Ascending aorta (tissue), 2 donors: ENCODE results near the gene RBMS2. TPM values are rescaled to one million over a fixed set of nuclear protein-coding genes. Genes with fewer than 3 reads are reported as not detected.
A peak's percentile ranks its signal among the peaks of the same experiment; 100 is the strongest.

Experiments
- DNase-seq, 2 donors: peaks; one replicate each; pipeline ENCODE4 v3.0.0-alpha.2; 2019; ENCODE audit warnings: low spot score in 2 of 2
- H3K27ac ChIP-seq, 2 donors: fragments of 200-600 bp; sonication (generic); one replicate each; pipeline ENCODE4 v1.5.1; 2016 to 2017; ENCODE audit warnings: mild to moderate bottlenecking in 1 of 2
- H3K27me3 ChIP-seq: fragments of 200-600 bp; sonication (generic); one replicate; pipeline ENCODE4 v1.5.1; 2017
- H3K36me3 ChIP-seq, 2 donors: fragments of 200-600 bp; sonication (generic); one replicate each; pipeline ENCODE4 v1.5.1; 2016
- H3K4me1 ChIP-seq, 2 donors: fragments of 200-600 bp; sonication (generic); one replicate each; pipeline ENCODE4 v1.5.1; 2016 to 2017; ENCODE audit warnings: mild to moderate bottlenecking in 1 of 2
- H3K4me3 ChIP-seq, 2 donors: fragments of 200-600 bp; sonication (generic); one replicate each; pipeline ENCODE4 v1.5.1; 2016 to 2017; ENCODE audit warnings: mild to moderate bottlenecking in 1 of 2
- H3K9me3 ChIP-seq, 2 donors: fragments of 200-600 bp; sonication (generic); one replicate each; pipeline ENCODE4 v1.5.1; 2016
- intact Hi-C: fragments of 100-400 bp; cut with DNase I; formaldehyde crosslinking; loops from one replicate; pipeline ENCODE4 v1.15.1; 2023
- total RNA-seq: library from RNA; depleted of rRNA; stranded (reverse); fragments of >200 nt; gene quantifications from one replicate; pipeline ENCODE4 v1.1.0, GENCODE V29; 2016
- TF ChIP-seq, protein P1 (sequence below), 3 experiments: fragments of 200-600 bp in 2 of 3; fragments of 450-650 bp in 1 of 3; sonication (generic) in 2 of 3; IDR thresholded peaks; one replicate each; pipeline ENCODE4 v1.5.1; 2016 to 2019; ENCODE audit warnings: antibody characterized with exemption in 3 of 3, mild to moderate bottlenecking in 1 of 3, moderate library complexity in 1 of 3

The RBMS2 gene
- total RNA-seq, 1 donor from 2014 or later = 21.3 TPM

DNA sequence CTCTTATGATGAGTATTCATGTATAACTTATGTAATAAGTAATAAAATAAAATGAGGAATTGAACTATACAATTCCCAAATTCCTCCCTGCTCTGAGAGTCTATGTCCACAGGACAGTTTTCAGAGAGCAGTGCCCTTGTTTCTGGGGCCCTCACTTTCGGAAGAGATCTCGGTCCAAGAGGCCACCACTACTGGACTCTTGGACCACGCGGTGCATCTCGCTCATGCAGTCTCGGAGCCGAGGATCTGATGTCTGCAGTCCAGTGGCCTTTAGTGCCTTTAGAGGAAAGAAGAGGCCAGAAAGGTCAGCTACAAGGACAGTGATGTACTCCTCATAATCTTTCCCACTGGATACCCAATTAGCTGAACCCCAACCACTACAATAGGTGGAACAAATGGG, 42.0 kb upstream of the RBMS2 start:
- intact Hi-C loops = no loop called here
- no peaks in the 10 kb centered on the region for H3K4me1 ChIP-seq
- no peak overlapping the region for H3K27ac ChIP-seq
- H3K9me3 ChIP-seq = no peaks in the 10 kb centered on the region
- no peaks in the 10 kb centered on the region for H3K27me3 ChIP-seq
- no peak for DNase-seq
- TF ChIP-seq, protein P1, sequence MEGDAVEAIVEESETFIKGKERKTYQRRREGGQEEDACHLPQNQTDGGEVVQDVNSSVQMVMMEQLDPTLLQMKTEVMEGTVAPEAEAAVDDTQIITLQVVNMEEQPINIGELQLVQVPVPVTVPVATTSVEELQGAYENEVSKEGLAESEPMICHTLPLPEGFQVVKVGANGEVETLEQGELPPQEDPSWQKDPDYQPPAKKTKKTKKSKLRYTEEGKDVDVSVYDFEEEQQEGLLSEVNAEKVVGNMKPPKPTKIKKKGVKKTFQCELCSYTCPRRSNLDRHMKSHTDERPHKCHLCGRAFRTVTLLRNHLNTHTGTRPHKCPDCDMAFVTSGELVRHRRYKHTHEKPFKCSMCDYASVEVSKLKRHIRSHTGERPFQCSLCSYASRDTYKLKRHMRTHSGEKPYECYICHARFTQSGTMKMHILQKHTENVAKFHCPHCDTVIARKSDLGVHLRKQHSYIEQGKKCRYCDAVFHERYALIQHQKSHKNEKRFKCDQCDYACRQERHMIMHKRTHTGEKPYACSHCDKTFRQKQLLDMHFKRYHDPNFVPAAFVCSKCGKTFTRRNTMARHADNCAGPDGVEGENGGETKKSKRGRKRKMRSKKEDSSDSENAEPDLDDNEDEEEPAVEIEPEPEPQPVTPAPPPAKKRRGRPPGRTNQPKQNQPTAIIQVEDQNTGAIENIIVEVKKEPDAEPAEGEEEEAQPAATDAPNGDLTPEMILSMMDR (IDR thresholded peaks at IDR 0.05) = no peak
- no peak overlapping the region for H3K4me3 ChIP-seq
- no peaks in the 10 kb centered on the region for H3K36me3 ChIP-seq

DNA sequence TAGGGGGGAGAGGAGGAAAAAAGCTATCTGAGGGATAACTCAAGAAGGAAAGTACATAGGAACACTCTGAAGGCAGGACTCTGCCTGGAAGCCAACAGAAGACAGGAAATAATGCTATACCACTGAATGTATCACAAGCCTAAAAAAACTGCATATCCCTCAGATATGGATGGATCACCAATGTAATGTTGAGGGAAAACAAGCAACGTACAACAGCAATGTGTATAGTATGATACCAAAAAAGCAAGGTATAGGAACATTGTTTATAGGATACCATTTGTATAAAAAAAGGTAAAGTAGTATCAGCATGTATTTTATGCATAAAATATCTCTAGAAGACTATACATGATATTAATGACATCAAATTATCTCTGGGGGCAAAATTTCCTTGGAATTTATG, 37.1 kb upstream of the RBMS2 start:
- TF ChIP-seq, protein P1 (IDR thresholded peaks at IDR 0.05) = no peak
- no peak overlapping the region for H3K4me3 ChIP-seq
- no peaks in the 10 kb centered on the region for H3K9me3 ChIP-seq
- intact Hi-C loops = no loop called here
- DNase-seq = no peak
- no peak overlapping the region for H3K27ac ChIP-seq
- H3K36me3 ChIP-seq = no peaks in the 10 kb centered on the region
- peaks cover 3% of the 10 kb centered on the region in 2 donors for H3K4me1 ChIP-seq
- H3K27me3 ChIP-seq = no peaks in the 10 kb centered on the region

DNA sequence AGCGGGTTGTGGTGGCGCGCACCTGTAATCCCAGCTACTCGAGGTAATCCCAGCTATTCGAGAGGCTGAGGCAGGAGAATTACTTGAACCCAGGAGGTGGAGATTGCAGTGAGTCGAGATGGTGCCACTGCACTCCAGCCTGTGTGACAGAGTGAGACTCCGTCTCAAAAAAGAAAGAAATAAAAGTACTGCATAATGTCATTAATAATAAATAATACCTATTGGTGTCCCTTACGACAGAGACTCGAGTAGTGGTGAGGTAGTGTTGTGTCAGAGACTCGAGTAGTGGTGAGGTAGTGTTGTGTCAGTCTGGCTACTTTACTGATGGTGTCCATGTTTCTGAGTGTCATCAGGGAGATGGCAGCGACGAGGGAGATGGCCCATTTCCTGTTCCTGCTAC, 34.9 kb upstream of the RBMS2 start:
- no peaks in the 10 kb centered on the region for H3K9me3 ChIP-seq
- intact Hi-C loops = no loop called here
- H3K27ac ChIP-seq = no peak overlapping the region
- H3K36me3 ChIP-seq = no peaks in the 10 kb centered on the region
- no peak overlapping the region for H3K4me3 ChIP-seq
- DNase-seq = no peak
- H3K27me3 ChIP-seq = no peaks in the 10 kb centered on the region
- TF ChIP-seq, protein P1 (IDR thresholded peaks at IDR 0.05) = no peak
- peaks cover 3% of the 10 kb centered on the region in 2 donors for H3K4me1 ChIP-seq

DNA sequence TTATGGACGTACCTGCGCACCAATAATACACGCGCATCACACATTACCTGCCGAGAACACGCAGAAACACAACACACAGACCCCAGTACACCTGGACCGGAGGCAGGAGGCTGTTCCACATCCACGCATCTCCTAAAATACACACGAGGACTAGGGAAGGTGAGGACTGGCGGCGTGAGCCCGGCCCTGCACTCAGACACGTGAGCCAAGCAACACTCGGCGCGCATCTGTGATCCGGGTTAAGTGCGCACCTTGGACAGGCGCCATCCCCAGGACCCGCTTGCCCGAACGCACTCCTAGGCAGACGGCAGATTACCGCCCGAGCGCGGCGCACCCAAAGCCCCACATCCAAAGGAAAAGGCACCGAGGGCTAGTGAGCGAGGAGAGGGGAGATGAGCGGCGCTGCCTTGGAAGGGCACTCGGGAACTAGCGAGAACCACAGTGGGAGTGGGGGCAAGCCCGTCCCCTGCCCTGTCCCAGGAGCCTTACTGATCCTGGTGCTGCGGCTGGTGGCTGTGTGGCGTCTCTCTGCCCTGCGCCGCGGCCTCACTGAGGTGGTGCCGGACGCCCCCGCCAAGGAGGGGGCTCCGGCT, 34.1 kb upstream of the RBMS2 start:
- TF ChIP-seq, protein P1 (IDR thresholded peaks at IDR 0.05) = no peak
- peaks cover 3% of the 10 kb centered on the region in 2 donors for H3K4me1 ChIP-seq
- H3K27me3 ChIP-seq = no peaks in the 10 kb centered on the region
- DNase-seq = no peak
- no peaks in the 10 kb centered on the region for H3K9me3 ChIP-seq
- H3K27ac ChIP-seq = no peak overlapping the region
- intact Hi-C loops = no loop called here
- no peaks in the 10 kb centered on the region for H3K36me3 ChIP-seq
- peak overlapping the region; percentile 54 to 83 for H3K4me3 ChIP-seq

DNA sequence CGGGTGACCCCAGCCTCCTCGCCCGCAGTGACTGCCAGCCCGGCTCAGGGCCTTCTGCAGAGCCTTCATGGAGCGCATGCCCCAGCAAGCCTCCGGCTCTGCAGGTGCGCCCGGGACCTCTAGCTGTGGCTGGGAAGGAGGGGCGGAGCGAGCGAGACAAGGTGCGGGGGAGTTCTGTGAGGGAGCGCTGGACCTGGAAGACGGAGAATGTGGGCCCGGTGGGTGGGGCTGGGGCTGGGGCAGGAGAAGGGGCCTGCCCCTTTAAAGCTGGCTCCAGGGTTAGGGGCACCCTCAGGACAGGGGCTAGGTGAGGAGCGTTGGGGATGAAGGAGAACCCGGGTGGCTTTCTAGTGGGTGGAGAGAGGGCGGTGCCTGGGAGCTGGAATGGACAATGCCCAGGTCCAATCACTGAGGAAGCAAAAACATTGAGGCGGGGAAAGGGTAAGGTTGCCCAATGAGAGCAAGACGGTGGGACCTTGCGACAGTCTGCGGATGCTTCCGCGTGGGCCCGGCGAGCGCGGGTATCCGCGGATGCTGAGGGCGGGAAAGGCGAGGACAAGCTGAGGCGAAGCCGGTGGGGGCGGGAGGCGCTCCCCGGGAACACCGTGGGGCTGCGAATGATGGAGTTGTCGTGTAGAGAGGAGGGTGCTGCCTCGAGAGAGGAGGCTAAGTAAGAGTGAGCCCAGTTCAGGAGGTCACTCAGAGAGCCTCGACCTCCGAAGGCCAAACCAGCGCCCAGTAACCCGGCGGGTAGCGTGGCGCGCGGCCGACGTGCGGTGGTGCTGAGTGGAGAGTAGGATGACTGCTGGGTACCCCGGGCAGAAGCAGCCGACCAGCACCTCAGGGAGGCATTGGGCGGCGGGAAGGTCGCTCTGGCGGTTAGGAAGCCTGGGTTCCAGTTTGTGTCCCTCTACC, 33.3 kb upstream of the RBMS2 start, which contains the start of gene GLS2:
Gene GLS2, minus strand, starts transcription at position 121 of the 915 bp plus-strand sequence. Its CDS starts 43 bp downstream, at position 78.
- Histone ChIP-seq H3K27ac (no peak within 1 kb of the TSS), H3K36me3 (no peaks in the 10 kb centered on the region), H3K9me3 (no peaks in the 10 kb centered on the region), H3K4me1 (peaks cover 3% of the 10 kb centered on the region in 2 donors), H3K27me3 (no peaks in the 10 kb centered on the region), H3K4me3 (peak within 1 kb of the TSS; percentile 54 to 83)
- TF ChIP-seq, protein P1 (IDR thresholded peaks at IDR 0.05) = no peak
- intact Hi-C loops = no loop called here
- DNase-seq = peak in 1 of 2 donors; percentile 85
